ENCODE data around the gene F10.

- TF ChIP-seq CTCF (conservative IDR thresholded peaks at IDR 0.05; ENCODE audit: low read depth in 2 of 2) (no peak), POLR2AphosphoS5 (IDR thresholded peaks at IDR 0.05; ENCODE audit: low read depth) (no peak), EZH2phosphoT487 (IDR thresholded peaks at IDR 0.05; ENCODE audit: unreplicated experiment) (no peak), REST (IDR thresholded peaks at IDR 0.05; ENCODE audit: unreplicated experiment) (no peak), CREB1 (CRISPR knock-in tag; IDR thresholded peaks at IDR 0.05; ENCODE audit: low read depth) (no peak), EZH2 (IDR thresholded peaks at IDR 0.05; ENCODE audit: low read depth, unreplicated experiment) (no peak), JUNB (IDR thresholded peaks at IDR 0.05; ENCODE audit: unreplicated experiment) (no peak), ZNF331 (CRISPR knock-in tag; IDR thresholded peaks at IDR 0.05; ENCODE audit: low read depth) (no peak), STAT1 (IDR thresholded peaks at IDR 0.05; ENCODE audit: unreplicated experiment) (no peak)
These were observed 31.3 kb upstream of the F10 start for GRCh38 chr13:113091211-113091771.

All from GM23338 (cell line).